Measurements from ENCODE around the gene SUPT5H.

Gene SUPT5H

GRCh38 chr19:39419003-39419402 lies 26.4 kb upstream of the SUPT5H start:
- no peak for DNase-seq (ENCODE audit: low read depth)
- no peak for TF ChIP-seq CTCF (IDR thresholded peaks at IDR 0.05; ENCODE audit: insufficient read depth, low read depth, low read length, missing control alignments)
- no peak overlapping the region for H3K4me3 ChIP-seq (ENCODE audit: low read length)

- no peak overlapping the region for H3K4me3 ChIP-seq (ENCODE audit: low read length)
- no peak for TF ChIP-seq CTCF (IDR thresholded peaks at IDR 0.05; ENCODE audit: insufficient read depth, low read depth, low read length, missing control alignments)
- no peak for DNase-seq (ENCODE audit: low read depth)
Observed at GRCh38 chr19:39420769-39421168, 24.6 kb upstream of the SUPT5H start.

- H3K4me3 ChIP-seq (ENCODE audit: low read length), result no peak overlapping the region
- TF ChIP-seq CTCF (IDR thresholded peaks at IDR 0.05; ENCODE audit: insufficient read depth, low read depth, low read length, missing control alignments), result no peak
- no peak for DNase-seq (ENCODE audit: low read depth)
Observed at GRCh38 chr19:39422020-39422419, 23.4 kb upstream of the SUPT5H start.

- no peak for TF ChIP-seq CTCF (IDR thresholded peaks at IDR 0.05; ENCODE audit: insufficient read depth, low read depth, low read length, missing control alignments)
- no peak overlapping the region for H3K4me3 ChIP-seq (ENCODE audit: low read length)
- DNase-seq (ENCODE audit: low read depth), result no peak
Observed at GRCh38 chr19:39423258-39424086, 21.9 kb upstream of the SUPT5H start.

- no peak for DNase-seq (ENCODE audit: low read depth)
- no peak overlapping the region for H3K4me3 ChIP-seq (ENCODE audit: low read length)
- TF ChIP-seq CTCF (IDR thresholded peaks at IDR 0.05; ENCODE audit: insufficient read depth, low read depth, low read length, missing control alignments), result no peak
Observed at GRCh38 chr19:39424934-39425333, 20.4 kb upstream of the SUPT5H start.

- no peak overlapping the region for H3K4me3 ChIP-seq (ENCODE audit: low read length)
- DNase-seq (ENCODE audit: low read depth), result no peak
- TF ChIP-seq CTCF (IDR thresholded peaks at IDR 0.05; ENCODE audit: insufficient read depth, low read depth, low read length, missing control alignments), result no peak
Observed at GRCh38 chr19:39425744-39426143, 19.6 kb upstream of the SUPT5H start.

- no peak overlapping the region for H3K4me3 ChIP-seq (ENCODE audit: low read length)
- no peak for TF ChIP-seq CTCF (IDR thresholded peaks at IDR 0.05; ENCODE audit: insufficient read depth, low read depth, low read length, missing control alignments)
- DNase-seq (ENCODE audit: low read depth), result no peak
Observed at GRCh38 chr19:39426170-39426569, 19.2 kb upstream of the SUPT5H start.
